Fibroblast of lung (primary cell): Measurements from ENCODE around the gene MAEA. TPM values are rescaled to one million over a fixed set of nuclear protein-coding genes. Genes with fewer than 3 reads are reported as not detected.

ENCODE experiments used
- DNase-seq, 2 donors: peaks; one replicate each; pipeline versions ENCODE4 v3.0.0 to v3.0.0-alpha.2; 2010; ENCODE audit warnings: low read depth in 2 of 2
- H2AFZ ChIP-seq: 2 replicates; pipeline ENCODE4 v1.5.1; 2012; ENCODE audit warnings: low read length, control low read depth, inconsistent platforms
- H3K27ac ChIP-seq: 2 replicates; pipeline ENCODE4 v1.5.1; 2011; ENCODE audit warnings: low read length, control low read depth; ENCODE audit not compliant: insufficient read depth
- H3K27me3 ChIP-seq: 2 replicates; pipeline ENCODE4 v1.5.1; 2011; ENCODE audit warnings: mild to moderate bottlenecking, low read length; ENCODE audit not compliant: control insufficient read depth, insufficient read depth
- H3K36me3 ChIP-seq: 2 replicates; pipeline ENCODE4 v1.5.1; 2011; ENCODE audit warnings: low read length; ENCODE audit not compliant: control insufficient read depth, insufficient read depth
- H3K4me1 ChIP-seq: 2 replicates; pipeline ENCODE4 v1.5.1; 2011; ENCODE audit warnings: low read length; ENCODE audit not compliant: control insufficient read depth, insufficient read depth; ENCODE audit errors: extremely low read depth
- H3K4me2 ChIP-seq: 2 replicates; pipeline ENCODE4 v1.5.1; 2011; ENCODE audit warnings: low read length, control low read depth; ENCODE audit not compliant: insufficient read depth; ENCODE audit errors: extremely low read depth
- H3K4me3 ChIP-seq, 4 experiments: fragments of 200-600 bp in 1 of 4; sonication (generic) in 1 of 4; replicated peaks in 1 of 4; 2 replicates each; pipeline ENCODE4 v1.5.1; 2011 to 2016; ENCODE audit warnings: low read length in 4 of 4, low read depth in 3 of 4, mild to moderate bottlenecking in 3 of 4, control low read depth in 2 of 4, inconsistent platforms in 1 of 4, mixed read lengths in 1 of 4; ENCODE audit not compliant: insufficient read depth in 1 of 4; ENCODE audit errors: control extremely low read depth in 1 of 4
- H3K79me2 ChIP-seq: 2 replicates; pipeline ENCODE4 v1.5.1; 2012; ENCODE audit warnings: mild to moderate bottlenecking, low read length, inconsistent platforms; ENCODE audit not compliant: control insufficient read depth, insufficient read depth
- H3K9ac ChIP-seq: 2 replicates; pipeline ENCODE4 v1.5.1; 2011; ENCODE audit warnings: mild to moderate bottlenecking, low read length, control low read depth; ENCODE audit not compliant: insufficient read depth
- H3K9me3 ChIP-seq: 2 replicates; pipeline ENCODE4 v1.5.1; 2012; ENCODE audit warnings: low read depth, low read length; ENCODE audit not compliant: control insufficient read depth, insufficient read depth
- H4K20me1 ChIP-seq: 2 replicates; pipeline ENCODE4 v1.5.1; 2011; ENCODE audit warnings: low read length; ENCODE audit not compliant: control insufficient read depth, insufficient read depth; ENCODE audit errors: extremely low read depth
- EZH2 ChIP-seq: IDR thresholded peaks from 2 replicates; pipeline ENCODE4 v1.5.1; 2012; ENCODE audit warnings: low read length, control low read depth, mild to moderate bottlenecking; ENCODE audit errors: missing control alignments
- polyA plus RNA-seq, 2 donors: library from polyadenylated mRNA; depleted of rRNA in 1 of 2; stranded (reverse) in 1 of 2; unstranded in 1 of 2; fragments of >200 nt; gene quantifications; 2 replicates each; pipeline ENCODE4 v1.2.1, GENCODE V29; 2011 to 2012; ENCODE audit warnings: missing spikeins in 1 of 2
- total RNA-seq: library from RNA; depleted of rRNA; stranded (reverse); fragments of >200 nt; gene quantifications from 2 replicates; pipeline ENCODE4 v1.2.1, GENCODE V29; 2014
- TF ChIP-seq, protein P1 (sequence below), 2 donors: IDR thresholded peaks in 1 of 2; conservative IDR thresholded peaks in 1 of 2; 1 replicate in 1 of 2; 2 replicates in 1 of 2; pipeline ENCODE4 v1.5.1; 2011 to 2012; ENCODE audit warnings: low read length in 2 of 2, control low read depth in 1 of 2, inconsistent platforms in 1 of 2, low read depth in 1 of 2, mild to moderate bottlenecking in 1 of 2

MAEA gene
- total and polyA plus RNA-seq, 2 donors (not counting 1 experiment from before 2014, with no cell fraction given) = 44.3 to 53.8 TPM

DNA sequence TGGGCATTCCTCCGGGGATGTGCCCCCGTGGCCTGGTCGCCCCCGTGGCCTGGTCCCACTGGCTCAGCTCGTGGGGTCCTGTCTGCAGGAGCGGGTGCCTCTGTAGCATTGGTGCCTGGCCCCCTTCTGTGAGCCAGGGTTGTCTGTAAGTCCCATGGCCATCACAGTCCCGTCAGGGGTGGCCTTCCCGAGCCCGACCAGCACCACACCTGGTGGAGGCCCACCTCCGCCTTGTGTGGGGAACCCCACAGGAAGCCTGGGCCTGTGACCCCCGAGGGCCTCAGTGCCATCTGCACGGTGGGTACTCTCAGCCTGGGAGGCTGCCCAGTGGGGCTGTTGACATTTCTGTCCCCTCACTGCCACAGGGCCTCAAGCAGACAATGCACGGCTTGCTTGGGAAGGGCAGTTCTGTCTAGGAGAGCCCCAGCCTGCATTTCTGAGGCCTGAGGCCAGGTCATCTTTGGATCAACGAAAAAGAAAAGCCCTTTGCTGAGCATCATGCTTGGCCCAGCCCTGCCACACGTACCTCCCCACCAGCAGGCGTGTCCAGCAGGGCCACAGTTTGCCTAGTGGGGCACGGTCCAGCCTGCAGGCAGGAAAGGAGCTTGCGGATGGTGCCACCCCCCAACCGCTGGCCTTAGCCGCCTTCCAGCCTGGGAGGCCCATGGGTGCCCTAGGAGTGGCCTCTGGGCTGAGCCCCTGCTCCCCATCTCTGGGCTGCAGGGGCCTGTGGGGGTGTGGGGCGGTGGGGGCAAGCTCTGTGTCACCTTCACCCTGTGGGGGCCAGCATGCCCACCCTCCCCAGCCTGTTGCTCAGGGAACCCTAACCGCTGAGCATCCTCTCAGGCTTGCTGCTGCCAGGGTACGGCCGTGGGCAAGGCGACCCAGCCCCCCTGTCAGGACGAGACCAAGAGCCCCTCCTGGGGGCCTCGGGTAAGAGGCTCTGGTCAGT, 93.4 kb downstream of the MAEA start:
- no peaks in the 10 kb centered on the region for H3K9me3 ChIP-seq

DNA sequence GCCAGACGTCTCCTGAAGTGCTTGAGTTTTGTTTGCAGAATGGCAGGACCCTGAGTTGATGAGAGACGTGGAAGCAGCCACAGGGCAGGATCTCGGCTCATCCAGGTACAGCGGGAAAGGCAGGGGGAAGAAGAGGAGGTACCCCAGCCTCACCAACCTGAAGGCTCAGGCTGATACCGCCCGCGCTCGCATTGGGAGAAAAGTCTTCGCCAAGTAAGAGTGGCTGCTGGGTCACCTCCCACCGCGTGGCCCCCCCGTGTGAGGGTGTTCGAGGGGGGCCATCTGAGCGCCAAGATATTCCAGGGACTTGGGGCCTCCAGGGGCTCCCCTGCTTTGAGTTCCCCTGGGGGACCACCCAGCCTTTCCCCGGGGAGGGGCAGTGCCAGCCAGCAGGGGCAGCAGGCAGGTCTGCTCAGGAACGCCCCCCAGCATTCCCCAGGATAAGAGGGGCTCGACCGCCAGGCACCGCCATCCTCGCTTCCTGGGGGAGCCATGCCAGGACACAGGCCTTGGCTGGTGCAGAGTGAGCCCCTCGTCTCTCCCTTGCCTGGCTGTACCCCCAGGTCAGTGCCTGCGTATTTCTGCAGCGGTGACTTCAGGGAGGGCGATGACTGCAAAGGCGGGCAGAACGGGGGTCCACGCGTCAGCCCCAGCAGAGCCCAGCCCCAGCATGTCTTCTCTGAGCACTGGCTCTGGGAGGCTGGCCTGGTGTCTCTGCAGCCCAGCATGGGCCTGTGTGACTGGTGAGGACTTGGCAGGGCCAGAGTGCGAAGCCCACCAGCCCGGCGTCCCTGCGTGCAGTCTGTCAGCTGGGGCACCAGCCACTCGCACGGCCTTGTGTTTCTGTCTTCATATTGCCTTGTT, 94.3 kb downstream of the MAEA start:
- H3K4me3 ChIP-seq = no peak overlapping the region
- H2AFZ ChIP-seq = no peak overlapping the region
- no peaks in the 10 kb centered on the region for H3K27me3 ChIP-seq
- no peaks in the 10 kb centered on the region for H3K9me3 ChIP-seq
- no peak for DNase-seq
- no peak overlapping the region for H3K4me2 ChIP-seq
- H4K20me1 ChIP-seq = no peaks in the 10 kb centered on the region
- H3K4me1 ChIP-seq = no peaks in the 10 kb centered on the region
- no peak overlapping the region for H3K9ac ChIP-seq
- H3K79me2 ChIP-seq = no peaks in the 10 kb centered on the region
- TF ChIP-seq, protein P1, sequence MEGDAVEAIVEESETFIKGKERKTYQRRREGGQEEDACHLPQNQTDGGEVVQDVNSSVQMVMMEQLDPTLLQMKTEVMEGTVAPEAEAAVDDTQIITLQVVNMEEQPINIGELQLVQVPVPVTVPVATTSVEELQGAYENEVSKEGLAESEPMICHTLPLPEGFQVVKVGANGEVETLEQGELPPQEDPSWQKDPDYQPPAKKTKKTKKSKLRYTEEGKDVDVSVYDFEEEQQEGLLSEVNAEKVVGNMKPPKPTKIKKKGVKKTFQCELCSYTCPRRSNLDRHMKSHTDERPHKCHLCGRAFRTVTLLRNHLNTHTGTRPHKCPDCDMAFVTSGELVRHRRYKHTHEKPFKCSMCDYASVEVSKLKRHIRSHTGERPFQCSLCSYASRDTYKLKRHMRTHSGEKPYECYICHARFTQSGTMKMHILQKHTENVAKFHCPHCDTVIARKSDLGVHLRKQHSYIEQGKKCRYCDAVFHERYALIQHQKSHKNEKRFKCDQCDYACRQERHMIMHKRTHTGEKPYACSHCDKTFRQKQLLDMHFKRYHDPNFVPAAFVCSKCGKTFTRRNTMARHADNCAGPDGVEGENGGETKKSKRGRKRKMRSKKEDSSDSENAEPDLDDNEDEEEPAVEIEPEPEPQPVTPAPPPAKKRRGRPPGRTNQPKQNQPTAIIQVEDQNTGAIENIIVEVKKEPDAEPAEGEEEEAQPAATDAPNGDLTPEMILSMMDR (conservative IDR thresholded peaks at IDR 0.05 in 1 of 2, IDR thresholded peaks at IDR 0.05 in 1 of 2; ENCODE audit: low read depth in 1 of 2, low read length in 2 of 2) = no peak
- TF ChIP-seq EZH2 = no peak
- no peaks in the 10 kb centered on the region for H3K36me3 ChIP-seq
- H3K27ac ChIP-seq = no peak overlapping the region

More for the DNA sequence above, 93.4 kb downstream of the MAEA start:
- H3K36me3 ChIP-seq = no peaks in the 10 kb centered on the region
- no peak overlapping the region for H3K27ac ChIP-seq
- no peaks in the 10 kb centered on the region for H4K20me1 ChIP-seq
- TF ChIP-seq EZH2 = no peak
- TF ChIP-seq, protein P1 (conservative IDR thresholded peaks at IDR 0.05 in 1 of 2, IDR thresholded peaks at IDR 0.05 in 1 of 2; ENCODE audit: low read depth in 1 of 2, low read length in 2 of 2) = no peak
- H3K9ac ChIP-seq = no peak overlapping the region
- no peaks in the 10 kb centered on the region for H3K79me2 ChIP-seq
- H3K27me3 ChIP-seq = no peaks in the 10 kb centered on the region
- H2AFZ ChIP-seq = no peak overlapping the region
- DNase-seq = no peak
- no peak overlapping the region for H3K4me2 ChIP-seq
- H3K4me3 ChIP-seq = no peak overlapping the region
- no peaks in the 10 kb centered on the region for H3K4me1 ChIP-seq
